ENCODE results near the gene P2RX5.
A peak's percentile ranks its signal among the peaks of the same experiment; 100 is the strongest.
"Not testable (repeated sequence)": the region's sequence is repeated elsewhere in the genome, so short reads cannot be mapped to it uniquely, and the experiment has no call there.

P2RX5 gene

DNA sequence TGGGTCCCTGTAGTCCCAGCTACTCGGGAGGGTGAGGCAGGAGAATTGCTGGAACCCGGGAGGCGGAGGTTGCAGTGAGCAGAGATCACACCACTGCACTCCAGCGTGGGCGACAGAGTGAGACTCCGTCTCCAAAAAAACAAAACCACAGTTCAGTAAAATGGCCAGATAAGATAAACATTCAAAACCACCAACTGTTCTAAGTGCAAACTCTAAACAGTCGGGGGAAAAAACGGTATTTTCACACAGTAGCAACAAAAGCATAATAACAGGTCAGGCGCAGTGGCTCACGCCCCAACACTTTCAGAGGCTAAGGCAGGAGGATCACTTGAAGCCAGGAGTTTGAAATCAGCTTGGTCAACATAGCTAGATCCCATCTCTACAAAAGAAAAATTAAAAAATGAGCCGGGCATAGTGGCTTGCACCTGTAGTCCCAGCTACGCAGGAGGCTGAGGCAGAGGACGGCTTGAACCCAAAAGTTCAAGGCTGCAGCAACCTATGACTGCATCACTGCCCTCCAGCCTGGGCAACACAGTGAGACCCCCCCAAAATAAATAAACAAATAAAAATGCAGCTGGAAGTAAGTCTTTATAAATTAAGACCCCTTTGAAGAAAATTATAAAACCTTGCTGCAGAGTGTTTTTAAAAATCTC is 17.0 kb upstream of the P2RX5 start:
- no peak for DNase-seq

DNA sequence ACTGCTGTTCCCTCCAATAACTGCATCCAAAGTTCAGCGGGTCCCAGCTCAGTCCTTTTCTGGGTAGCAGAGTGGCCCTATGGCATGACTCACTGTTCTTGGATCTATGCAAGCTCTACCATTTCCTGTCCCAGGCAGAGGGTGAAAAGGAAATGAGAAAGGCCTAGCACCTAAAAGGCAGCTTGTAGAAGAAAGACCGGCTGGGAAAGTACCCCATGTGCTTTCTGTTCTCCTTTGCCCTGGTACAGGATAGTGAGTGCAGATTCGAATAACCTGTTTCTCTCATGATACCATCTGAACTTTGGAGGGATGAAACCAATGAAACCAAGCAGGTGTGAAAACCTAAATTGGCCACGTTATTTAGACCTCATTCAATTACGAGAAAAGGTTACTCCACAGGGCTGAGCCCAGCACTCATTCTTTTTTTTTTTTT is 15.0 kb upstream of the P2RX5 start:
- DNase-seq: peak; percentile 68

DNA sequence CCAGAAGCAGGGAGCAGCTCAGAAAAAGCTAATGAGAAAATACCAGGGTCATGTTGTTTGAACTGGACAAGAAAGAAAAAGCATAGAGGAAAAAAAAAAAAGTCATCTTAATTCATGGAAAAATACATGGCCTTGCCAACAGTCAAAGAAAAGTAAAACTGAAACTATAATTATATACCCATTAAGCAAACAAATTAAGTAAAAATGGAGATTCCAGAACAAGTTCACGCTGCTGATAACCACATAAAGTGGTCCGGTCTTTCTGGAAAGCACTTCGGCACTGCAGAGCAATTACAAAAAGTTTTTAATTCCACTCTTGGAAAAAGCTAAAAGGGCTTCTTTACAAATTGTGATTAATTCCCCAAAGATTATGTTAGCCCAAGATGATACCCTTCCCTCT is 12.4 kb upstream of the P2RX5 start:
- DNase-seq: no peak

DNA sequence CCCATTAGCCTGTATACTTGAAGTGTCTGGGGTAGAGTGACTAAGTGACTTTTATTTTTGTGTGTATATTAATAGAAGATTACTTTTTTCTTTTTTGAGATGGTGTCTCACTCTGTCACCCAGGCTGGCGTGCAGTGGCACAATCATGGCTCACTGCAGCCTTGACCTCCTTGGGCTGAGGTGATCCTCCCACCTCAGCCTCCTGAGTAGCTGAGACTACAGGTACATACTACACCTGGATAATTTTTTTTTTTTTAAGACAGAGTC is 9.7 kb upstream of the P2RX5 start:
- DNase-seq: not testable (repeated sequence)

DNA sequence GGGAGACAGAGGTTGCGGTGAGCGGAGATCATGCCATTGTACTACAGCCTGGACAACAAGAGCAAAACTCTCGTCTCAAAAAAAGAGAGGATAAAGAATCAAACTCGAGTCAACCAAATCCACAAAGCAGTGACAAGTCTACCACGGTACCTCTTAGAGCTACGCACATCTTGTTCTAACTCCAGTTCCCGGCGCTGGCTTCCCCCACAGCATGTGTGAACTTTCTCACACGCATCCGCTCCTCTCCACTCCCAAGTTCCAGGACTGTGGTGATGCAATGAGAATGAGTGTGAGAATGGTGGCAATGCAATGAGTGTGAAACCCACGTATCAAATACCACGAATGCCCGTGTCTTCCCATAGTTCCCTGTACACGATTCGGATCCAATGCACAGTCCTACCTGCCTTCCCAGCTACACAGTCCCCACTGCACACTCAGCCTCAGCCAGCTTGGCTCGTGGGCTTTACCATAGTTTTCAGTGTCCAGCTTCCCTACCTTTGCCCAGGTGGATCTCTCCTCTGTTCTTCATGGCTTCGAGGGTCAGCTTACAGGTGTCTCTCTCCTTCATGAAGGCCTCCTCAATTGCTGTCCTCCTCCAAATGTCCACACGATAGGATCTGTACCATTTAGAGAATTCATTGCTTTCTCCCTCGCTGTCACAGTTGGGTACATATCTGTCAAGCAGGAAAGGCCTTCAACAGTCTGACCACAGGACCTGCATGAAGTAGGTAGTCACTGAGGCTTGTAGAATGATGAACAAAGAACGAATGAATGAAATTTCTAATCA is 9.2 kb upstream of the P2RX5 start:
- no peak for DNase-seq

DNA sequence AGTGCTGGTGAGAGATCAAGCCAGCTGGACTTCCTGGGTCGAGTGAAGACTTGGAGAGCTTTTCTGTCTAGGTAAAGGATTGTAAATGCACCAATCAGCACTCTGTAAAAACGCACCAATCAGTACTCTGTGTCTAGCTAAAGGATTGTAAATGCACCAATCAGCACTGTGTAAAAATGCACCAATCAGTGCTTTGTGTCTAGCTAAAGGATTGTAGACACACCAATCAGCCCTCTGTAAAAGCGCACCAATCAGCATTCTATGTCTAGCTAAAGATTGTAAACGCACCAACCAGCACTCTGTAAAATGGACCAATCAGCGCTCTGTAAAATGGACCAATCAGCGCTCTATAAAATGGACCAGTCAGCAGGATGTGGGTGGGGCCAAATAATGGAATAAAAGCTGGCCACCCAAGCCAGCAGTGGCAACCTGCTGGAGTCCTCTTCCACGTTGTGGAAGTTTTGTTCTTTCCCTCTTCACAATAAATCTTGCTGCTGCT is 6.1 kb upstream of the P2RX5 start:
- DNase-seq: not testable (repeated sequence)

DNA sequence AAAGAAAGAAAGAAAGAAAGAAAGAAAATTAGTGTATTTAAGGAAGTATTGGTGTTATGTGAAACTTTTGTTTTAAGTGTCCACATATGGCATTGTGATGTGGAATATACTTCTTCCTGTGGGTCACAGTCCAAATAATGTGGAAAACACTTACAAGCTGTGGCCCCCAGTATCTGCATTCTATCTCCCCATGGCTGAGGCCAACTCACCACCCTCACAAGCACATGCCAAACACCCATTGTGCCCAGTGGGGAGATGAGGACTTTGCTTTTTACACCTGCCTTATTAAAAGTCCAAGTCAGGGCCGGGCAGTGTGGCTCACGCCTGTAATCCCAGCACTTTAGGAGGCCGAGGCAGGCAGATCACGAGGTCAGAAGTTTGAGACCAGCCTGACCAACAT is 4.0 kb upstream of the P2RX5 start:
- no peak for DNase-seq

DNA sequence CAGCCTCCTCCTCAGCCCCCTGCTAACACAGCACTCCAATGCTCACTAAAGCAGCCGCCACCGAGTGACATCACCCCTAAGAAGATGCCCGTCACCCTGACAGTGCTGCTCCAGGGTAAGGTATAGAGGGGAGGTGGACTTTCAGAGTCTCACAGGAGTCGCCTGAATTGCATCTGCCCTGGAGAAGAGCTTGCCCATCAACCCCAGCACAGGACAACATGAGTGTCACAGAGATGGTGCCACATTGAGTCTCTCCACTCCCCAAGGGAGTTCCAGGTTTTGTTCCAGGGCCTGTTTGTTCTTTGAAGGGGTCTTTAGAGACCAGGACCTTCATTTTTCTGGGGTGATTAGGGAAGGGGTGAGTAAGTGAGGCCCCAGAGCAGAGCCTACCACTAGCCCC is 2.2 kb upstream of the P2RX5 start:
- DNase-seq: no peak

DNA sequence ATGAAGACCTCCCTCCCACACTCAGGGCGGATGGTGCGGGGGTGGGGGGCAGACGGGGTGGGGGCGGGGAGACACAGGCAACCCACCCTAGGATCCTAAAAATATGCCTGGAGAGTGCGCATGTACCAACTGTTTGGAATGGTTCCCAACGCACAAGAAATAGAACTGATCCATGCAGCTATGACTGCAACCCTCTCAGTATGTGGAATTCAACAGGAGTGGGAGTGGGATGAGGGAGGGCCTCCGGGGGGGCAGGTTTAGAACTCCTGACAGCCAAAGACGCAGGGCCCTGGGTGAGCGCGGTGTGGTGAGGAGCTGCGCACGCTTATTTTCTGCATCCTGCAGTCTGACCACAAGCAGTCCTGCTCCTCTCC is 1.1 kb upstream of the P2RX5 start:
- no peak for DNase-seq

DNA sequence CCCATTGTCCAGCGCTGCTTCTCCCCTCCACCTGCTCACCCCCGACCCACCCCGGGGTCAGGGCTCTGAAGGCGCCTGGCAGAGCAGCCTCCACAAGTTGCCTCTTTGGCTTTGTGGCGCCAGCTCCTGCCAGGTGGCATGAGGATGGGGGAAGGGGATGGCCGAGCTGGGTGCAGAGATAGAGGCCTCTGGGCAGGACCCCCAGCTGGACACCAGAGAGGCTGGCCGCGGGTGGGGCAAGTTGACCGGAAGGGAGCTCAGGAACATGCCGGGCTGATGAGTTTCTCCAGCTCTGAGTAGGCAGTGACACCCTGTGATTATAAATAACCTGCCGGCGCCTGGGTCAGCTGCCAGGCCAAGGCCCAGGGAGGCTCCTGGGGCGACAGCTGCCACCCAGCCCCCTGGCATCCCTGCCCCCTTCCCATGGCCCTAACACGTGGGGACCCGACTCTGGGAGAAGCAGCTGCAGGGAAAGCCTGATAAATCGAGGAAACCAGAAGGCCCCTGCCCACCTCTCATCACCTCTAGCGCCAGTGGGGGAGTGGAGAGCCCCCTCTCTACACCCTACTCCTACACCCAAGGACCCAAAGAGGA is 729 bp downstream of the P2RX5 start:
- DNase-seq: no peak

DNA sequence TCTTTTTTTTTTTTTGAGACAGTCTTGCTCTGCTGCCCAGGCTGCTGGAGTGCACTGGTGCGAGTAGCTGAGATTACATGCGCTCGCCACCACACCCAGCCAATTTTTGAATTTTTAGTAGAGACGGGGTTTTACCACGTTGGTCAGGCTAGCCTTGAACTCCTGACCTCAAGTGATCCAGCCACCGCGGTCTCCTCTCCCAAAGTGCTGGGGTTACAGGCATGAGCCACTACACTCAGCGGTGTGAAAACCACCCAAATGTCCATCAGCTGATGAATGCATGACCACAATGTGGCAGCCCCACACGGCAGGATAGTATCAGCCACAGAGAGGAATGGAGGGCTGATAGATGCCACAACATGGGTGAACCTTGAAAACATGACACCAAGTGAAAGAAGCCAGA is 2.1 kb downstream of the P2RX5 start:
- DNase-seq: peak; percentile 76

DNA sequence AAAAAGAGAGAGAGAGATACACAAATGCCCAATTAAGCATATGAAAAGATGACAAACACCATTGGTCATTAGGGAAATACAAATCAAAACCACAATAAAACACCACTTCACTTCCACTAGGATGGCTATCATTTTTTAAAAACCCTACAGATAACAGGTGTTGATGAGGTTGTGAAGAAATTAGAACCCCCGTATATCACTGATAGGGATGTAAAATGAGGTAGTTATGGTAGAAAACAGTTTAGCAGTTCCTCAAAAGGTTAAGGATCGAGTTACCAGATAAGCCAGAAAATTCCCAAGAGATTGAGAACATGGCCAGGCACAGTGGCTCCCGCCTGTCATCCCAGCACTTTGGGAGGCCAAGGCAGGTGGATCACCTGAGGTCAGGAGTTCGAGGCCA is 2.8 kb downstream of the P2RX5 start:
- no peak for DNase-seq

DNA sequence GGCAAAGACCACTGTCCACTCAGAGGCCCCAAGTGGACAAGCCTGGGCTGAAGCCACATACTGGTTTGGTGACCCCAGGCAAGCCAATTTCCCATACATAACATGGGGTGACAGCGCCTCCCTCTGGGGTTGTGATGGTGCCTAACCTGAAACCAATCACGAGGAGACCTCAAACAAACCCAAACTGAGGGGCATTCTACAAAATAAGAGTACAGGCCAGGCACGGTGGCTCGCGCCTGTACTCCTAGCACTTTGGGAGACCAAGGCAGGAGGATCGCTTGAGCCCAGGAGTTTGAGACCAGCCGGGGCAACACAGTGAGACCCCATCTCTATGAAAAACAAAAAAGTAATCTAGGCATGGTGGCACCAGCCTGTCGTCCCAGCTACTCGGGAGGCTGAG is 3.6 kb downstream of the P2RX5 start:
- no peak for DNase-seq

DNA sequence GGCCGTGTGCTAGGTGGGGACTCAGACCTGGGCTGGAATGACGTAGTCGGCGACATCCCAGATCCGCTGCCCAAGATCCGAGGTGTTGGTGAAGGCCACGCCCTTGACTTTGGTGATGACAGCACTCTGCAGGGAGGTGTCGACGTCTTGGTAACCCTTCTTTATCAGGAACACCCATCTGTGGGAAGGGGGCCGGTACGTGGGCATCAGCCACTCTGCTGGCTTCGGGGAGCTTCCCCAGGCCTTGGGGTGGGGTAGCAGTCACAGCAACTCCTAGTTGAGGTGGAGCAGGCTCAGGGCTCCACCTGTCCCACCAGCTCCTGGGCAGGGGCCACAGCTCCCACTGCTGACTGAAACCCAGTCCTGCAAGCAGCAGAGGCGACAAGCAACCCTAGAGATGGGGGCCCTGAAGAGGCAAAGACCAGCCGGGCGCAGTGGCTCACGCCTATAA is 4.3 kb downstream of the P2RX5 start:
- no peak for DNase-seq

DNA sequence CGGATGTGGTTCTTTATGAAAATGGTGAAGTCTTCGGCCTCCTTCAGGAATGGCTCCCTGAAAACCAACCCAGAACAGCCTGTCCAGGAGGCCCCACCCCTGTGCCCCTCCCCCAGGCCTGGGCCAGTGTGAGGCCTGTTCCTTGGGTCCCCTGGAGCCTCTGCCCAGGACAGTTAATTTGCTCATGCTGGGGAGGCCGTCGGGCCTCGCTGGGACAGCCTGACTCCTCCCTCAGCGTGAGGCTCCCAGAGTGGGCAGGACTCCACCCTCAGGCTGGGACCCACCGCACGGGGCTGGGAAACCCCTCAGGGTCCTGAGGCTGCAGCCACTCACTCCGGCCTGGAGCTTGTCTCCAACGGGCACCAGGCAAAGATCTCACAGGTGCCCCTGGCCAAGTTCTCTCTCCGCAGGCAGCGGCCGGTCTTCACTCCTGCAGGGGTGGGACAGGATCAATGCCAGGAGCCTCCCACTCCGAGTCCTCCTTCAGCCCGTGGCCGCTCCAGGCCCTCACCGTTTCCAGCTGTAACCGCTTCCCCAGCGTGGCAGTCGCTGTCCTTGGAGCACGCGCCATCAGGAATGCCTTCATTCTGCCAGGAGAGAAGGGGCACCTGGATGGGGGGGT is 5.8 kb downstream of the P2RX5 start:
- DNase-seq: no peak

DNA sequence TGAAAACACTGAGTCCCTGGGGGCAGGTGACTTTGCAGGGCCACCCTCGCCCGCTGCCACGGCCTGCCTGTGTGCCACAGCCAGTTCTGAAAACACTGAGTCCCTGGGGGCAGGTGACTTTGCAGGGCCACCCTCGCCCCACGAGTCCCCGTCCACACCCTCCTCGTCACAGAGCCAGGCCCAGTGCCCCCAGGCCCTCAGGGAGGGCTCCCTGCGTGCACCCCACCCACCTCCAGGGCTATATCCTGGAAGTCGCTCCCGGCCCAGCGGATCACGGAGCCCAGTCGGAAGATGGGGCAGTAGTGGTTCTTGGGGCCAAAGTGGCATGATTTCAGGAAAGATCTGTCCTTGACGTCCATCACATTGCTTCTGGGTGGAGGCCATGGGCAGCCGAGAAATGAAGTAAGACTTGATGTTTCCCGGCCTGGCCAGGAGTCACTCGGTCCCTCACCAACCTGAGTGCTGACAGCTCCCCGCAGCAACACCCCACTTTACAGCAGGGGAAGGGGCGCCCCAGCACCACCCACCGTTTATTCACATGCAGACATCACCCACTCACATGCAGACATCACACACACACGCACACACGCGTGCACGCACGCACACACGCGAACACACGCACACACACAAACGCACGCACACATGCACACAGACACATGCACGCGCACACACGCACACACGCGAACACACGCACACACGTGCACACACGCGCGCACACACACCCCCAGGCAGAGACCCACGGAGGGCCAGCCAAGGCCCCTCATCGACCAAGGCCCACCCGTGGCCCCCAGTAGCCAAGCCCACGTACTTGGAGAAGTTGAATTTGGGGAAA is 6.5 kb downstream of the P2RX5 start:
- DNase-seq: no peak

DNA sequence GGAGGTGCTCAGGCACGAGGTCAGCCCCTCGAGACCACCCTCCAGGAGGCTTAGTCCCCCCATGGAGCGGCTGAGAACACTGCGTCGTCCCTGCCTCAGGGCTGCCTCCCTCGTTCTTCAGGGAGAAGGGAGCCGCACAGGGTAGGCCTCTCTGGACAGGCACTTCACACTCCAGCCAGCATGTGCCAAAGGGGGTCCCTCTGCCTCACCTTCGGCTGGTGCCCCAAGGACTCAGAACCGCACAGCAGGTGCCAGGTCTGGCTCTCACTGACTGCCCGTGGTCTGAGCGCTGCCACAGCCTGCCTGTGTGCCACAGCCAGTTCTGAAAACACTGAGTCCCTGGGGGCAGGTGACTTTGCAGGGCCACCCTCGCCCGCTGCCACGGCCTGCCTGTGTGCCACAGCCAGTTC is 7.1 kb downstream of the P2RX5 start:
- DNase-seq: no peak

DNA sequence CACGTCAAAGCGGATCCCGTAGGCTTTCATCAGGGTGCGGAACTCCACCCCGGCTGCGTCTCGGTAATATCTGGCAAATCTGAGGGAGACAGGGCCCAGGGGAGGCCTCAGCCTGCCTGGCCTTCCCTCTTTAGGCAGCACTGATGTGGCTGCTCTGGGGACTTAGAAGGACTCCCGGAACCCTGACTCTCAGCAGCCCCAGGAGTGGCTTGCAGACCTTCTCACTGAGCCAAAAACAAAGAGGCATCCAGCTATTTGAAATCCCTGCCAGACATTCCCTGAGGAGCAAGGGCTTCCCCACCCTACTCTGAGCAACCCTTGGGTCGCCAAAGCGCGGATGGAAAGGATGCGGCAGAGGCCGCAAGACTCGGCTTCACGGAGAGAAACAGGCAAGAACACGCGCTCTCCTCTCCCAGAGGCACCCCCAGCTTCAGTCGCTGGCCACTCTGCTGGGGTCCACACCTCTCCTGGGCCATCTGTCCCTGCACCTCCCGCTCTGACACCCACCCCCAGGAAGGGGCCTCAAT is 7.9 kb downstream of the P2RX5 start:
- no peak for DNase-seq

DNA sequence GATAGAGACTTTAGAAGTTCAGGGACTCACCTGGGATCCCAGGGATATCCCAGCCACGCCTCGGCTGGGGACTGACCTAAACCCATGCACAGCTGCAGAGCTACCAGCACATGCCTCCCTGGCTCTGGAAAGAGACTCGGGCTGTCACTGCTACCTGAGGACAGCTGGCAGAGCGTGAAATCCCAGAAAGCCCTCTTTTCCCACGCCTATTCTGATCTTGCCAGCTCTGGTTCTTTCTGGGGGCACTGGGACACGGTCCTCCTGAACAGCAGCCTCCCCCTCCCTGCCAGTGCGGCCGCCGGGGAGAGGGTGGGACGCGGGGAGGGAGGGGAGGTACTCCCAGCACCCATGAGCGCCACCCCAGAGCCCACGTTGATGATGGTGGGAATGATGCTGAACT is 10.8 kb downstream of the P2RX5 start:
- DNase-seq: no peak

DNA sequence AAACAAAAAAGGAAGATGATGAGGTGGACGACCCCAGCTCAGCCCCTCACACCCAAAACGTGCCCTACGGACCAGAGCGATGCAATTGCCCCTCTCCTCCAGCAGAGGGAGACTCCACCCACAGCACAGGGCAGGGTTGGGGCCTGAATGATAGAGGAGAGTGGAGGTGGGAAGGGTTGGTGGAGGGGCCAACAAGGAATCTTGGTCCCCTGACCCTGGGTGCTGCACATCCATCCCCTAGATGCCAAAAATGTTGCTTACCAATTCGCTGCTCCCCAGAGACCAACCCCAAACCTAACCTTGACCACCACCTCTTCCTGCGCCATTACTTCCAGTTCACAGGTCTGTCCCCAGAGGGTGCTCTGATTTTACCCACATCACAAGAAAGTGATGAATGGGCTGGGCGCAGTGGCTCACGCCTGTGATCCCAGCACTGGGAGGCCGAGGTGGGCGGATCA is 12.9 kb downstream of the P2RX5 start:
- peak; percentile 81 for DNase-seq

DNA sequence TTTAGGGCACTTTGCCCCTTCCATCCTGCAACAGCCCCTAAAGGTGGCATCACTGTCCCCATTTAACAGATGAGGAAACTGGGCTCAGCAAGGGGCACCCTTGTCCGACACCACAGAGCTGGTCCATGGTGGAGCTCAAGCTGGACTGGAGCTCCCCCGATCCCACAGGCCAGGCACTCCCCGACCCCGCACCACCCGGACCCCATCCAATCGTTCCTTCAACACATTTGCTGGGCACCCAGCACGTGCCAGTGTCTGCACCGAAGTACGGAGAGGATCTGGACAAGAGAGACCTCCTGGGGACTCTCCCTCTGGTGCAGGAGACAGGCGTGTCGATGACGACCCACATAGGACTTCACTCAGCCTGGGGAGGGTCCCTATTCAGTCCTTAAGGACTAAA is 13.9 kb downstream of the P2RX5 start:
- DNase-seq: no peak

DNA sequence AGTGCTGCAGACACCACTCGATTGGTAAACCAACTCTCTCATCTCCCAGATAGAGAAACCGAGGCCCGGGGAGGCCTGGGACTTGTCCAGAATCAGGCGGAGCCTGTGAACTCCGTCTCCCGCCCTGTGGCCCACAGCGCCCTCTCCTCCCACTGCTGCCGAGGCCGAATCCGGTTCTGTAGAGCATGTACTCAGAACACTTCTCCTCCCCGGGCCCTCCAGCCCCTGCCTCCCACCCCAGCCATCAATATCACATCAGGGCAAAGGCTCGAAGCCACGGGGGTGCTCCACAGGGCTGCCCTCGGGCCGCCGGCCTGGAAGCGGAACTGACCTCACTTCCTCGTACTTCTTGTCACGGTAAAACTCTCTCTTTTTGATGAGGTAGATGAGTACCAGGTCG is 14.4 kb downstream of the P2RX5 start:
- DNase-seq: no peak

DNA sequence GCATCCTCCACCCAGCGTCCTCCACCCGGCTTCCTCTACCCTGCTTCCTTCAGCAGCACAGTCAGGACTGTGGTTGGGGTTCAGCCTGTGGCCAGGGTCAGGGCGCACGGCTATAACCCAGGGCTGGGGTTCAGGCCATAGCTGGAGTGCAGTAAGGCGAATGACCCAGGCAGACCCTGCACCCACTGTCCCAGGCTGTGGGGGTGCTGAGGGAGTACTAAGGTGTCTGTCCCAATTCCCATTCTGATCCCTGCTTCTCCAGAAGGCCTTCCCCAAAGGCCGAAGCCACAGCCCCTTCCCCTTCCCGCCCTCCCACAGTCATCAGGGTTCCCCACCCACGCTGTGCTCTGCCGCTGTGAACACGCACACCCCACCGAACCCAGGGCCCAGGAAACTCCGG is 14.9 kb downstream of the P2RX5 start:
- DNase-seq: no peak

All from activated CD8-positive, alpha-beta memory T cell treated with anti-CD3 and anti-CD28 coated beads, Interleukin-2, amount 50 U/mL, for 48 hours (primary cell).